Embryonic facial prominence (tissue), 1 donor: Measurements from ENCODE around the gene SIDT1.
"Not testable (repeated sequence)": the region's sequence is repeated elsewhere in the genome, so short reads cannot be mapped to it uniquely, and the experiment has no call there.

Experiments
- DNase-seq: peaks from one replicate; pipeline ENCODE4 v3.0.0-alpha.2; 2016; ENCODE audit errors: extremely low spot score

The SIDT1 gene

DNA sequence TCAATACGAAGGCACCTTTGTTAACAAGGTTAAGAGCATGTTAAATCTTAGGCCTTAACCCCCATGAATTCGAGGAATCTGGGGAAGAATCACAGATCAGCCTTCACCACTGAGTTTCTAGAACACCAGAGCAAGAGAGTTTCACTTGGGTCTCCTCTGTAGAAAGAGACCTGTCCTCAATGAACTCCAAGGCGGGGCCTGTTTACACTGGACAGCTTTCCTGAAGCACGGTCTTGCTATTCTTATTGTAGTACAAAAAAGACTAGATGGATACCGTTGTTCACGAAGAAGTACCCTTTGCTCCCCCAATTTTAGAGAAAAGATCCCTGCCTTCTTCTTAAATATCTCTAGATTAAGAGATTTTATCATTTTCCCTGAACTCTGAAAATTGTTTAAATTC is 99.2 kb downstream of the SIDT1 start:
- no peak for DNase-seq

DNA sequence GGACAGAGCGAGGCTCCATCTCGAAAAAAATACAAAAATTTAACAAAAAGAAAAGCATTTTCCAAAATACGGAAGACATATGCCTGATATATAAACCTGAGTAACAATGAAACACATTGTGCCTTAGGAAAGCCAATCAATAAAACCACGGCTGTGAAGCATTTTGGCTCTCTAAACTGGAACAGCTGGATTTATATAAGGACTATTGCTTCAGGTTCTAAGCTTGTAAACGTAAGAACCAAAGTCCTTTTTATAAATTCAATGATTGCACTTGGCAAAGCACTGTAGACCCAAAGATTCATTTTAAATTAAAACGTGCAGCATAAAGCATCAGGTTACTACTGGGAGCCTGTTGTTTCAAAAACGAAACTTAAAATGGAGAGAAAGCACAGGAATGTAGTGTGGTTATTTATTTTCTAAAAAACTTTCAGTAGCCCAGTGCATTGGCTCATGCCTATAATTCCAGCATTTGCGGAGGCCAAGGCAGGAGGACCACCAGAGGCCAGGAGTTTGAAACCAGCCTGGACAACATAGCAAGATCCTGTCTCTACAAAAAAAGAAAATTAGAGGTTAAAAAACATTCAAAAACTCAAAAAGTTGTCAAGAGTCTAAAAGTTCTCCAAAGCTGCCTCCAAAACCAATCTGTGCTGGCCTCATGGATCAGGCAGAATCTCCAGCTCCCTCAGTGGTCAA is 102.6 kb downstream of the SIDT1 start:
- peak; percentile 39 for DNase-seq

- not testable (repeated sequence) for DNase-seq
Observed at GRCh38 chr3:113636034-113636433, 103.7 kb downstream of the SIDT1 start.

DNA sequence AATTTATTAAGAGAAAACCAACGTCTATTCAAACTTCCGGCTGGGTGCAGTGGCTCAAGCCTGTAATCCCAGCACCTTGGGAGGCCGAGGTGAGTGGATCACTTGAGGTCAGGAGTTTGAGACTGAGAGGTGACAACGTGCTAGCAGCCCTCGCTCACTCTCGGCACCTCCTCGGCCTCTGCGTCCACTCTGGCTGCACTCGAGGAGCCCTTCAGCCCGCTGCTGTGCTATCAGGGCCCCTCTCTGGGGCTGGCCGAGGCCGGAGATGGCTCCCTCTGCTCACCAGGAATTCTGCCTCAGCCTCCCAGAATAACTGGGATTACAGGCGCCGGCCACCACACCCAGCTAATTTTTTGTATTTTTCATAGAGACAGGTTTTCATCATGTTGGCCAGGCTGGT is 105.4 kb downstream of the SIDT1 start:
- DNase-seq = no peak

- DNase-seq = no peak
Observed at GRCh38 chr3:113638910-113639309, 106.6 kb downstream of the SIDT1 start.

DNA sequence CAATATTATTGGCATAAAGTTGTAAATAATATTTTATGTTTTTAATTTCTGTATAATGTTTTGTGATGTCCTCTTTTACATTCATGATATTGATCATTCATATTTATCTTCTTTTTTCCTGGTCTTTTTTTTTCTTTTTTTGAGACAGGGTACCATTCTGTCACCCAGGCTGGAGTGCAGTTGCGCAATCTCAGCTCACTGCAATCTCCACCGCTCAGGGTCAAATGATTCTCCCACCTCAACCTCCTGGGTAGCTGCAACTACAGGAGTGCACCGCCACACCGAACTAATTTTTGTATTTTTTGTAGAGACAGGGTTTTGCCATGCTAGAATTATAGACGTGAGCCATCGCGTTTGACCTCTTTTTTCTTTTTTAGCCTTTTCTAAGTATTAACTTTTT is 111.2 kb downstream of the SIDT1 start:
- no peak for DNase-seq

- no peak for DNase-seq
Observed at GRCh38 chr3:113648524-113648923, 116.2 kb downstream of the SIDT1 start.

DNA sequence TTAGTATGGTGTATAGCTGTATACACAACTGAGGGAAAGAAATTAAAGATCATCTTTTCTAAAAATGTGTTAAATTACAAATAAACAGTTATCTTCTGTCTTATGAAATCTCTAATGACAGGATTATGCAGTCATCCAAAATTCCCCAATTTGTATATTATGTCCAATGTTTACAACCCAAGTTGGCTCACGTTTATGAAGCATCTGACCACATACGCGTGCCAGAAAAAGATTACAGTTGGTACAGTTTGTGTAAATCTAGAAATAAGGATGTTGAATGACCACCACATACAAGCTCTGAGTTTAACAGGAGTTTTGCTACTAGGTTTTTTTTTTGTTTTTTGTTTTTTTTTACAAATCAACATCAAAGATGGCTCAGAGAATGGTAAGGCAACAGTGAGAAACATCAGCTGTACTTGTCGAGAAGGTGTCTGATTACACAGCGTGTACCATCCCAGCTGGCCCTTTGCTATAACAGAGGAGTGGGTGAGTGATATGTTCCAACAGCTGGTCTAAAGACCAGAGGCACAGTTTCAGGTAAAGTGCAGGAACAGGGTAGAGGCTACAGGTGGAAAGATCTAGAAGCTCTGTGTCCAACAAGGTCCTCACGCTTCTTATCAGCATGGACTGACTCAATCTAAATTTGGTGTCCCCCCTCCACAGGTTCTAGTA is 117.0 kb downstream of the SIDT1 start:
- DNase-seq = no peak

GRCh38 chr3:113654310-113654709 is 122.0 kb downstream of the SIDT1 start:
- DNase-seq = no peak

- no peak for DNase-seq
Observed at GRCh38 chr3:113654851-113655250, 122.5 kb downstream of the SIDT1 start.

- DNase-seq = no peak
Observed at GRCh38 chr3:113658107-113658506, 125.8 kb downstream of the SIDT1 start.

DNA sequence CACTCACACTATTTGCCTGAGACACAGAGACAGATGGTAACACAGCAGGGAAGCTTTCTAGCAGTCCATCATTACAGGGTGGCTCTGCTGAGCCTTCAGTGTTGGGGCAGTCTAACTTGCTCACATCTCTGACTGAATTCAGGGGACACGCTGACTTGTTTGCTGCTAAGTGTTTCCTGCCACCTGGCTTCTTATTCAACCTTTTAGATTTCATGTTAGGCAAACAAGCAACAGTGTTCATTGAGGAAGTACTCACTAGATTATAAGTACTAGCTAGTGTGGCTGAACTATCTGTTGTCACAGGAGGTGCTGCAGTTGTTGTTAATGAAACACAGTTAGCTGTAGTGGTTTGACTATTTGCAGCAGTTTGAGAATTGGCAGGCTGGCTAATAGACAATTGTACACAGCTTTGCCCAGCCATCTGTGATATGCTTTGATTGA is 126.8 kb downstream of the SIDT1 start:
- no peak for DNase-seq

DNA sequence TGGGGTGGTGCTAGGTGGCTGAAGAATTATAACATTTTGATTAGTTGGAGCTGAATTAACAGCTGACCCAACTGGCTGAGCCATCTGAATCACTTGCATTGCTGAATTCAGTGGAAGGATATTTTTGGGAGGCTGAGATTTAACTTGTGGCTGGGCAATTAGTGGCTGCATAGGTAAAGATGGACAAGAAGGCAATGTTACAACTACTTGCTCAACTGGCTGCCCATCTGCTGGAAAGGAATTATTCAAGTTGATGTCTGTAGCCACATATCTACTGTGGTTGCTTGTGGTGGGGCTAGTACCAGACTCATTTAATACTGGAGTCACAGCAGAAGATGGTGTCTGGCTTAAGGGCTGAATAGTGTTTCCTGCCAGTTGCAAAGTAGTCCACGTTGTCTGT is 127.6 kb downstream of the SIDT1 start:
- DNase-seq = no peak

GRCh38 chr3:113660458-113660857 is 128.1 kb downstream of the SIDT1 start:
- DNase-seq = no peak

GRCh38 chr3:113660896-113661295 is 128.5 kb downstream of the SIDT1 start:
- DNase-seq = no peak

DNA sequence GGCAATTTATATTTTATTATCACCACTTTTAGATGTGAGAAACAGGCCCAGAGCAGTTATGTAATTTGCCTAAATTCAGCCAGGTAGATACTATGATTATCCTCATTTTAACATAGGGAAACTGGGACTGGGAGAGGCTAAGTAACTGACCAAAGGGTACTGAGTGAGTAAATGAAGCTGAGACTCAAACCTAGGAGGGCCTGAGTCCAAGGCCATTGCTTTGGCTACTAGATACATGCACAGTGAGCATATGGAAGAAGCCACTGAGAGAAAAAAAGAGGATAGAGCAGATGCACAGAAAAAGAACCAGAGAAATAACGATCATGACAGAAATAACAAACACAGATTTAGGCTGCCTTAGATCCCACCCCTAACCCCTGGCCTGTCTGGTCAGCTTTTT is 130.5 kb downstream of the SIDT1 start:
- DNase-seq = no peak

GRCh38 chr3:113663324-113663750 is 131.0 kb downstream of the SIDT1 start:
- DNase-seq = no peak

DNA sequence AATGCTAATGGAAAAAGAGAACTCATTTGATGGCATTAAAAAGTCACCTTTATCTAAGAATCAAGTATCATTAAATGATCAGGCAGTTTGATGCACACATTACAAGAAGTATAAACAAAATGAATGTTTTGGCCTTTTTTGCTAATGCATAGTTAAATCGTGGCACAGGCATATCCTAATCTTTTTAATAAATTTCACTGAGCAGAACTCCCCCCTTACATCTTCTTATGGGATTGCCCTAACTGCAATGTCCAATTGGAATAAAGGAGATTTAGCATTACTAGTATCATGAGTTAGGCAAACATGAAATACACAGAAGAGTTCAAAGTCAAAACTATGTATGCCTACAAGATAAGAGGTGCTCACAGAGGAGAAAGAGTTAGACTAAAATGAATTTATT is 131.4 kb downstream of the SIDT1 start:
- DNase-seq = no peak

DNA sequence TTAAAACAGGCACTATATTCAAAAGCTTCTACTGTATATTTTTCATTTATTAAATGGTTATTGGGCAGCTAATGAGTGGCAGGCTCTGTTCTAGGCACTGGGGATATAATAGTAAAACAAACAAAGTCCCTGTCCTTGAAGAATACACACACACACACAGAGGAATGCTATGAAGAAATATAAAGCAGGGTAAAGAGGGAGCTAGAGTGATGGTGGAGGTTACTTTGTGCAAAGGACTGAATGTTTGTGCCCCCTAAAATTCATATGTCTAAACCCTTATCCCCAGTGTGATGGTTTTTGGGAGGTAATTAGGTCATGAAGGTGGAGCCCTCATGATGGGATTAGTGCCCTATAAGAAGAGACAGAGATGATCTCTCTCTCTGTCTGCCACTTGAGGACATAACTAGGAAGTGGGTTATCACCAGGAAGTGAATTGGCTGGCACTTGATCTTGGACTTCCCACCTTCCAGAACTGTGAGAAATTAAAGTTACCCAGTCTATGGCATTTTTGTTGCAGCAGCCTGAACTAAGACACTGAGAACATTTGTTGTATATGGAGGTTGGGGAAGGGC is 132.3 kb downstream of the SIDT1 start:
- DNase-seq = no peak

DNA sequence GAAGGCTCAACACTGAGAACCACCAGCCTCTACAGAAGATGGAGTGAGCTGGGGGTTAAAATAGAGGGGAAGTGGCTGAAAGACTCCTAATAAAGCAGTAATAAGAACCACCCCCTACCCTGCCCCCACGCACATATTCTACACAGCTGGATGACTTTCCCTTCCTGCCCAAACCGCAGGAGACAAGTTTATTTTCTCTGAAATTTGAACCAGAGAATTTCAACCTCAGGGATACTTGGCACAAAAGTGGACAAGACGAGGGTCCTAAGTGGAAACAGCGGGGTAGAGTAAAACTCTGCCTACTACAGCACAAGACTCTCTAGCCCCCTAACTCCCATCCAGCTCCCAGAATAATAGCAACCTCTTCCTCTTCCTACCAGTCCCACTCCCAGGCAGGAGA is 135.7 kb downstream of the SIDT1 start:
- peak; percentile 56 for DNase-seq

DNA sequence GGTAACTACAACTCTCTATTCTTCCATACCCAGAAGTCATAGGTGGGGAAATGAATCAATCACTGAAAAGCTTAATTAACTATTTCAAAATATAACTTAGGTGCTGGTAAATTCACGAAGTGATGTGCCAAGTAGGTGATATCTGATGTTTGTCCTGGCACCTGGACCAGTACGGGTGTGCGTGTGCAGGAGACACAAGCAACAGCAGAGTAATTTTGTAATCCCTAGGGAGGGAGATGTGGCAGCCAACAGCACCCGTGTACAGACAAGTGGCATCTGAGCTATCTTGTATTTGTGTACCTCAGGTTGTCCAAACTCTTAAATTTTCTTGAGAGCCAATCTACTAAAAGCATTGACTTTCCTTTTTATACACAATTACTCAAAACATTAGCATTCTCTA is 141.2 kb downstream of the SIDT1 start:
- no peak for DNase-seq

DNA sequence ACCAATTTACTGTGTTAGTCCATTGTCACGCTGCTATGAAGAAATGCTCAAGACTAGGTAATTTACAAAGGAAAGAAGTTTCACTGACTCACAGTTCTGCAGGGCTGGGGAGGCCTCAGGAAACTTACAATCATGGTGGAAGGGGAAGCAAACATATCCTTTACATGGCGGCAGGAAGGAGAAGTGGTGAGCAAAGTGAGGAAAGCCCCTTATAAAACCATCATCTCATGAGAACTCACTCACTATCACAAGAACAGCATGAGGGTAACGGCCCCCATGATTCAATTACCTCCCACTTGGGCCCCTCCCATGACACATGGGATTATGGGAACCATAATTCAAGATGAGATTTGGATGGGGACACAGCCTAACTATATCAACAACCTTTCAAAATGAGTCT is 143.9 kb downstream of the SIDT1 start:
- DNase-seq = no peak

DNA sequence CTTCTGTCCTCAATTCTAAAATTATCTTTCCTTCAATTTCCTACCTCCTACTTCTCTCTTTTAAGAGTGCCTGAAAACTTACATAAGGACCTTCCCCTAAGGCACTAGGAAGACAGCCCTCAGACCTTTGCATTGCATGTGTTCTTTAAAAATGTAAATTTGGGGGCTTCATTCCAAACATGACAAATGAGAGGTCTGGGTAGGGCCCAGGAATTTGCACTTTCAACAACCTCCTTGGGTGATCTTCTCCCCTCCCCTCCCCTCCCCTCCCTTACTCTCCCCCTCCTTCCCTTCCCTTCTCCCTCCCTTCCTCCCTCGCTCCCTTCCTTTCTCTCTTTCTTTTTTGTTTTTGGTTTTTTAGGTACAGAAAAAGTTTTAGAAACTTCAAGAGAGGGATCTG is 145.4 kb downstream of the SIDT1 start:
- no peak for DNase-seq
